ENCODE measurements around the gene KIAA1755.

Gene KIAA1755

DNA sequence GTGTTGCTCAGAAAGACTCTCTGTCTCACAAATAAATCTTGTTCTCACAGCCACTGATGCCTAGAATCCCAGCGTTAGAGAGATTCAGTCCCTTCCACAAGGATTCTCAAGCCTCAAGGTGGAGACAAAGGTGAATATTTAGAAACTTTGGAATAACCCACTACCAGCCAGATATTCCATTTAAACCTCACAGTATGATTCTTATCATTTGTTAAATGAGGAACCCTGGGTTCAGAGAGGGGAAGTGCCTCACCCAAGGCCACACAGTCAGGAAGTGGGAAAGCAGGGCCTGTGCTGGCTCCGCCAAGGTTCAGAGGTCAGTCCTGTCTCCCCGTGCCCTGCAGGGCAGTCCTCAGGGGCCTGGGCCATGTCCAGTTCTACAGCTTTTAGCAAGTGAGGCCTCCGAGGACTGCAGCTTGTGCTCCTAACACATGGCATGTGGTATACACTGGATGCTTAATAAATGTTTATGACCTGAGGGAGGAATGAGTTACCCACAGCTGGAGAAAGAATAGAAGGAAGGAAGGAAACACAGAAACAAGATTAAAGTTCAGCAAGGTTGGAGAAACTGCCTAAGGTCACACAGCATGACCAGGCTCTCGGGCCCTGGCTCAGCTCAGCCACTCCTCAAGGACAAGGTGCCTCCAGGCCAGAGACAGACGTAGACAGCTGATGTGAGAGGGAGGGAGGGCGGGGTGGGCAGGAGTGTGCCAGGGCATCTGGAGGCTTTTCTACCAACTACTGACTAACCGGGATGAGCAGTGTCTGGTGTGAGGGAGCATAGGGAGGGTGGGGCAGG, 91.5 kb downstream of the KIAA1755 start:
- H3K27ac ChIP-seq (ENCODE audit: low read depth, low read length), result peak overlapping the region; percentile 95
- H3K79me1 ChIP-seq (ENCODE audit: low read length), result peaks cover 65% of the 10 kb centered on the region
- WGBS (ENCODE audit: extremely low coverage, insufficient coverage, insufficient read length), result no CpG with 5 or more reads among the region's 8 CpGs
- no peak overlapping the region for H3K9ac ChIP-seq (ENCODE audit: low read length)
- no peak overlapping the region for H3K23ac ChIP-seq (ENCODE audit: low read length)
- peaks cover 59 to 61% of the 10 kb centered on the region in 2 experiments for H3K4me1 ChIP-seq (ENCODE audit: control insufficient read depth in 1 of 2, insufficient read depth in 2 of 2, low read length in 2 of 2)
- H4K12ac ChIP-seq (ENCODE audit: low read depth, low read length), result no peak overlapping the region
- H2BK5ac ChIP-seq (ENCODE audit: low read depth, low read length, poor library complexity), result peak overlapping the region; percentile 92
- peak overlapping the region; percentile 88 for H2BK12ac ChIP-seq (ENCODE audit: low read length)
- peak overlapping the region; percentile 89 for H2BK120ac ChIP-seq (ENCODE audit: insufficient read depth, low read length, poor library complexity)
- no peak overlapping the region for H3K4ac ChIP-seq (ENCODE audit: low read depth, low read length)
- peaks cover under 1 to 3% of the 10 kb centered on the region in 2 experiments for H3K36me3 ChIP-seq (ENCODE audit: control insufficient read depth in 1 of 2, insufficient read depth in 2 of 2, low read length in 2 of 2)
- peaks cover 6% of the 10 kb centered on the region for H3K79me2 ChIP-seq (ENCODE audit: control insufficient read depth, insufficient read depth, low read length, poor library complexity)
- peak overlapping the region; percentile 53 for H2AK5ac ChIP-seq (ENCODE audit: low read length)
- H3K4me3 ChIP-seq (ENCODE audit: low read depth, low read length), result no peak overlapping the region
- H3K27me3 ChIP-seq (ENCODE audit: insufficient read depth, low read length), result no peaks in the 10 kb centered on the region
- peak overlapping the region; percentile 63 for H3K14ac ChIP-seq (ENCODE audit: low read length)
- DNase-seq, result peak; percentile 66 to 68
- H4K8ac ChIP-seq (ENCODE audit: low read depth, low read length), result peak overlapping the region; percentile 57
- peak overlapping the region; percentile 96 for H4K91ac ChIP-seq (ENCODE audit: low read depth, low read length)
- peak overlapping the region; percentile 56 for H3K18ac ChIP-seq (ENCODE audit: low read length)
- no peaks in the 10 kb centered on the region for H3K9me3 ChIP-seq (ENCODE audit: insufficient read depth, low read depth, low read length)
- H3K4me2 ChIP-seq (ENCODE audit: low read length), result no peak overlapping the region
- no peak overlapping the region for H2AFZ ChIP-seq (ENCODE audit: insufficient read depth, low read length, poor library complexity)

DNA sequence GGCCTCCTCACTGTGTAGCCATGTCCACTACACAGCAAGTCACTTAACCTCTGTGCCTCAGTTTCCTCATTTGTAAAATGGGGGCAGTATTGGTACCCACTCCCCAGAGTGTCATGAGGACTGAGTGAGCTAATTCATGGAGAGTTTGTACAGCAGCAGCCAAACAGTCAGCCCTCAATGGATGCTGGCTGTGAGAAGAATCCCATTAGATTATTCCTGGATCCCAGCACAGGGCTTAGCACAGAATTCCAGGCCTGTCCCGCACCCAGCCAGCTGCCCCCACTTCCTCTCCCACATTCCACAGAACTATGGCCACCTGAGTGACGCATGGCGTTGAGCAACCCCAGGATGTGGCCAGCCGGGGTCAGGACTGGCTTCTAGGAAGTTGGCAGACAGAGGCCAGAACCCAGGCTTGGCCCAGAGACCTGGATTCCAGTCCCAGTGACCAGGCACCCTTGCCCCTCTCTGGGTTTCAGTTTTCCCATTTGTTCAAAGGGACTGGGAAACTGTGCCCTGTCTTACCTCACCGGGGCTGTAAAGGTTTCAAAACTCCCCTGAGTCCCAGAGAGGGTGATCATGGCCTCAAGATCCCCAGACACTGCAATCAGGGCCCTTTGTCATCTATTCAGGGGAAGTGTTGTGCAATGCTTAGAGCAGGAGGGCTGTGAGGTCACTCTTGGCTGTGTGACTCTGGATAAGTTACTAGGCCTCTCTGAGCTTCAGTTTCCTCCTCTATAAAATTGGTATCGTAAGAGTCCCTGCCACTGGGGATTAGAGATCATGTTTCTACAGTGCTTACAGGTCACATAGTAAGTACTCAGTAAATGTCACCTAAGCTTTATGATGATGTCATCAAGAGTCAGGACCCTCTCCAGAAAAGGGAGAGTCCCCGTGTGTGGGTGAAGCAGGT, 92.4 kb downstream of the KIAA1755 start:
- Histone ChIP-seq H2BK5ac (ENCODE audit: low read depth, low read length, poor library complexity) (peak overlapping the region; percentile 92), H2BK120ac (ENCODE audit: insufficient read depth, low read length, poor library complexity) (peak overlapping the region; percentile 88), H3K4me3 (ENCODE audit: low read depth, low read length) (no peak overlapping the region), H4K12ac (ENCODE audit: low read depth, low read length) (peak overlapping the region; percentile 1), H3K27me3 (ENCODE audit: insufficient read depth, low read length) (no peaks in the 10 kb centered on the region), H3K4me1 (ENCODE audit: control insufficient read depth in 1 of 2, insufficient read depth in 2 of 2, low read length in 2 of 2) (peaks cover 62% of the 10 kb centered on the region in 2 experiments), H4K91ac (ENCODE audit: low read depth, low read length) (peak overlapping the region; percentile 68), H3K18ac (ENCODE audit: low read length) (peak overlapping the region; percentile 65), H3K4ac (ENCODE audit: low read depth, low read length) (peak overlapping the region; percentile 8), H3K23ac (ENCODE audit: low read length) (no peak overlapping the region), H3K14ac (ENCODE audit: low read length) (peak overlapping the region; percentile 63), H3K36me3 (ENCODE audit: control insufficient read depth in 1 of 2, insufficient read depth in 2 of 2, low read length in 2 of 2) (peaks cover 2 to 9% of the 10 kb centered on the region in 2 experiments), H3K9ac (ENCODE audit: low read length) (no peak overlapping the region), H2AFZ (ENCODE audit: insufficient read depth, low read length, poor library complexity) (peak overlapping the region; percentile 10), H3K27ac (ENCODE audit: low read depth, low read length) (peak overlapping the region; percentile 95), H3K79me1 (ENCODE audit: low read length) (peaks cover 70% of the 10 kb centered on the region), H3K4me2 (ENCODE audit: low read length) (no peak overlapping the region), H4K8ac (ENCODE audit: low read depth, low read length) (peak overlapping the region; percentile 57), H3K79me2 (ENCODE audit: control insufficient read depth, insufficient read depth, low read length, poor library complexity) (peaks cover 11% of the 10 kb centered on the region), H3K9me3 (ENCODE audit: insufficient read depth, low read depth, low read length) (no peaks in the 10 kb centered on the region), H2BK12ac (ENCODE audit: low read length) (peak overlapping the region; percentile 88), H2AK5ac (ENCODE audit: low read length) (peak overlapping the region; percentile 66)
- WGBS (ENCODE audit: extremely low coverage, insufficient coverage, insufficient read length), result no CpG with 5 or more reads among the region's 7 CpGs
- DNase-seq, result peak; percentile 95 to 96

DNA sequence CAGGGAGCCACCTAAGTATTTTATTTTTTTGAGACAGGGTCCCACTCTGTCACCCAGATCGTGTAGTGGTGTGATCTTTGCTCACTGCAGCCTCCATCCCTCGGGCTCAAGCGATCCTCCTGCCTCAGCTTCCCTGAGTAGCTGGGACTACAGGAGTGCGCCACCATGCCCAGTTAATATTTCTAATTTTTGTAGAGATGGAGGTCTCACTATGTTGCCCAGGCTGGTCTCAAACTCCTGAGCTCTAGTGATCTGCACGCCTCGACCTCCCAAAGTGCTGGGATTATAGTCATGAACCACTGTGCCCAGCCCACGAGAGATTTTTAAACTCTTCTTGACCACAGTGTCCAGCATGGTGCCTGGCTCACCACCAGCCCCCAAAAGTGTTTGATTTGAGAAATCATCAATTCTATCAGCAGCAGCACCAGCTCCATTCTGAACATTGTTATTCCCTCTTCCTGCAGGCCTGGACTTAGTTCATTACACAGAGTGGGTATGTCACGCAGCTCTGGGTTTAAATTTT, 93.1 kb downstream of the KIAA1755 start:
- Histone ChIP-seq H2BK120ac (ENCODE audit: insufficient read depth, low read length, poor library complexity) (peak overlapping the region; percentile 82), H3K79me1 (ENCODE audit: low read length) (peaks cover 69% of the 10 kb centered on the region), H3K9ac (ENCODE audit: low read length) (no peak overlapping the region), H3K23ac (ENCODE audit: low read length) (no peak overlapping the region), H2AK5ac (ENCODE audit: low read length) (peak overlapping the region; percentile 66), H2BK12ac (ENCODE audit: low read length) (peak overlapping the region; percentile 82), H3K14ac (ENCODE audit: low read length) (peak overlapping the region; percentile 38), H3K27me3 (ENCODE audit: insufficient read depth, low read length) (no peaks in the 10 kb centered on the region), H3K4me1 (ENCODE audit: control insufficient read depth in 1 of 2, insufficient read depth in 2 of 2, low read length in 2 of 2) (peaks cover 62 to 67% of the 10 kb centered on the region in 2 experiments), H3K79me2 (ENCODE audit: control insufficient read depth, insufficient read depth, low read length, poor library complexity) (peaks cover 11% of the 10 kb centered on the region), H3K4ac (ENCODE audit: low read depth, low read length) (peak overlapping the region; percentile 8), H3K27ac (ENCODE audit: low read depth, low read length) (peak overlapping the region; percentile 95), H4K91ac (ENCODE audit: low read depth, low read length) (peak overlapping the region; percentile 68), H4K12ac (ENCODE audit: low read depth, low read length) (peak overlapping the region; percentile 12), H2AFZ (ENCODE audit: insufficient read depth, low read length, poor library complexity) (no peak overlapping the region), H3K36me3 (ENCODE audit: control insufficient read depth in 1 of 2, insufficient read depth in 2 of 2, low read length in 2 of 2) (peaks cover 2 to 9% of the 10 kb centered on the region in 2 experiments), H3K4me2 (ENCODE audit: low read length) (no peak overlapping the region), H3K4me3 (ENCODE audit: low read depth, low read length) (no peak overlapping the region), H3K9me3 (ENCODE audit: insufficient read depth, low read depth, low read length) (no peaks in the 10 kb centered on the region), H4K8ac (ENCODE audit: low read depth, low read length) (peak overlapping the region; percentile 13), H3K18ac (ENCODE audit: low read length) (peak overlapping the region; percentile 65), H2BK5ac (ENCODE audit: low read depth, low read length, poor library complexity) (peak overlapping the region; percentile 75)
- no peak for DNase-seq
- no CpG with 5 or more reads among the region's 8 CpGs for WGBS (ENCODE audit: extremely low coverage, insufficient coverage, insufficient read length)

DNA sequence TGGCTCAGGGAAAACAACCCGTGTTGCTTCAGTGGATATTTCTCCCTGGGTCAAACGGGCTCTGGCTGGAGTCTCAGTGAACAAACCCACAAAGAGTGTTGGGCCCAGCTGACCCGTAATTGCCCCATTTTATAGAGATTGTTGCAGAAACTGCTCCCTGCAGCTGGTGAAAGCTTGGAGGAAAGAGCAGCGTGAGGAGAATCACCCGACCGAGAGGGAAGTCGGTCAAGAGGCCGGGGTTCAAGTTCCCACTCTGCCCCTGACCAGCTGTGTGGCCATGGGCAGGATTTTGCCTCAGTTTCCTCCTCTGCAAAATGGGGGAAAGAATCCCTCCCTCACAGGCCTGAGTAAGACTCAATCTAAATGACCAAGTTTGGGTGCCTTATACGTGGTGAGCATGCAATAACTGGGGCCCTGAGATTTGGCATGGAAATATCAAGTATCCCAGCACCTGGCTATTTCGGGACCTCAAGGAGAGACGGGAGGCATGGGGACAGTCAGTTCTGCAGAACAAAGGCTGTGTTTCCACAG, 93.8 kb downstream of the KIAA1755 start:
- DNase-seq, result no peak
- H3K79me1 ChIP-seq (ENCODE audit: low read length), result peaks cover 69% of the 10 kb centered on the region
- H3K27ac ChIP-seq (ENCODE audit: low read depth, low read length), result peak overlapping the region; percentile 95
- H3K79me2 ChIP-seq (ENCODE audit: control insufficient read depth, insufficient read depth, low read length, poor library complexity), result peaks cover 11% of the 10 kb centered on the region
- no peak overlapping the region for H3K4me2 ChIP-seq (ENCODE audit: low read length)
- peak overlapping the region; percentile 82 for H2BK120ac ChIP-seq (ENCODE audit: insufficient read depth, low read length, poor library complexity)
- WGBS (ENCODE audit: extremely low coverage, insufficient coverage, insufficient read length), result no CpG with 5 or more reads among the region's 11 CpGs
- H4K8ac ChIP-seq (ENCODE audit: low read depth, low read length), result peak overlapping the region; percentile 13
- H3K4me1 ChIP-seq (ENCODE audit: control insufficient read depth in 1 of 2, insufficient read depth in 2 of 2, low read length in 2 of 2), result peaks cover 62 to 67% of the 10 kb centered on the region in 2 experiments
- H3K4ac ChIP-seq (ENCODE audit: low read depth, low read length), result peak overlapping the region; percentile 5
- H2AFZ ChIP-seq (ENCODE audit: insufficient read depth, low read length, poor library complexity), result no peak overlapping the region
- H2BK12ac ChIP-seq (ENCODE audit: low read length), result peak overlapping the region; percentile 82
- H3K4me3 ChIP-seq (ENCODE audit: low read depth, low read length), result no peak overlapping the region
- H2AK5ac ChIP-seq (ENCODE audit: low read length), result peak overlapping the region; percentile 66
- H3K14ac ChIP-seq (ENCODE audit: low read length), result peak overlapping the region; percentile 38
- no peak overlapping the region for H3K23ac ChIP-seq (ENCODE audit: low read length)
- no peaks in the 10 kb centered on the region for H3K9me3 ChIP-seq (ENCODE audit: insufficient read depth, low read depth, low read length)
- peak overlapping the region; percentile 6 for H3K9ac ChIP-seq (ENCODE audit: low read length)
- H3K36me3 ChIP-seq (ENCODE audit: control insufficient read depth in 1 of 2, insufficient read depth in 2 of 2, low read length in 2 of 2), result peaks cover 5 to 11% of the 10 kb centered on the region in 2 experiments
- H3K27me3 ChIP-seq (ENCODE audit: insufficient read depth, low read length), result no peaks in the 10 kb centered on the region
- peak overlapping the region; percentile 68 for H4K91ac ChIP-seq (ENCODE audit: low read depth, low read length)
- peak overlapping the region; percentile 29 for H4K12ac ChIP-seq (ENCODE audit: low read depth, low read length)
- H3K18ac ChIP-seq (ENCODE audit: low read length), result peak overlapping the region; percentile 26
- H2BK5ac ChIP-seq (ENCODE audit: low read depth, low read length, poor library complexity), result peak overlapping the region; percentile 75
